Measurements from ENCODE around the gene STK11IP.

Gene STK11IP

DNA sequence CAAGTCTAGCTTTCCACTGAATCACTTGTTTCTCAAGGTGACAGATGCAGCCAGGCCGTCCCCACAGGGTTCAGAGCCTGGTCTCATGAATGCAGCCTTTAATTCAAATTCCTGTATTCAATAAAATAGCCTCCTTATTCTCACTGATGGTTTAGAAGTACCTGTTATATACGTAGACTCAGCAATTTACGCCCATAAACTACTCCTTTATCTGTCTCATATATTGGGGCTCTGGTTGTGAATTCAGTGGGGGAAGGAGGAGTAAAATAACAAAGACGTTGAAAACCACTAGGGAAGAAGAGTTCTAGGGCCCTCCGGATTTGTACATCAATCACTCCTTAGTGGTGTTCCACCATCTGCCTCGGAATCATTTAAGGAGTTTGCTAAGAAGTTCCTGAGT lies 28.0 kb upstream of the STK11IP start:
- no peak overlapping the region for H3K4me3 ChIP-seq (ENCODE audit: low read depth, low read length)
- TF ChIP-seq, protein P1, sequence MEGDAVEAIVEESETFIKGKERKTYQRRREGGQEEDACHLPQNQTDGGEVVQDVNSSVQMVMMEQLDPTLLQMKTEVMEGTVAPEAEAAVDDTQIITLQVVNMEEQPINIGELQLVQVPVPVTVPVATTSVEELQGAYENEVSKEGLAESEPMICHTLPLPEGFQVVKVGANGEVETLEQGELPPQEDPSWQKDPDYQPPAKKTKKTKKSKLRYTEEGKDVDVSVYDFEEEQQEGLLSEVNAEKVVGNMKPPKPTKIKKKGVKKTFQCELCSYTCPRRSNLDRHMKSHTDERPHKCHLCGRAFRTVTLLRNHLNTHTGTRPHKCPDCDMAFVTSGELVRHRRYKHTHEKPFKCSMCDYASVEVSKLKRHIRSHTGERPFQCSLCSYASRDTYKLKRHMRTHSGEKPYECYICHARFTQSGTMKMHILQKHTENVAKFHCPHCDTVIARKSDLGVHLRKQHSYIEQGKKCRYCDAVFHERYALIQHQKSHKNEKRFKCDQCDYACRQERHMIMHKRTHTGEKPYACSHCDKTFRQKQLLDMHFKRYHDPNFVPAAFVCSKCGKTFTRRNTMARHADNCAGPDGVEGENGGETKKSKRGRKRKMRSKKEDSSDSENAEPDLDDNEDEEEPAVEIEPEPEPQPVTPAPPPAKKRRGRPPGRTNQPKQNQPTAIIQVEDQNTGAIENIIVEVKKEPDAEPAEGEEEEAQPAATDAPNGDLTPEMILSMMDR (IDR thresholded peaks at IDR 0.05; ENCODE audit: borderline replicate concordance, insufficient read depth, low read depth, low read length), result no peak

DNA sequence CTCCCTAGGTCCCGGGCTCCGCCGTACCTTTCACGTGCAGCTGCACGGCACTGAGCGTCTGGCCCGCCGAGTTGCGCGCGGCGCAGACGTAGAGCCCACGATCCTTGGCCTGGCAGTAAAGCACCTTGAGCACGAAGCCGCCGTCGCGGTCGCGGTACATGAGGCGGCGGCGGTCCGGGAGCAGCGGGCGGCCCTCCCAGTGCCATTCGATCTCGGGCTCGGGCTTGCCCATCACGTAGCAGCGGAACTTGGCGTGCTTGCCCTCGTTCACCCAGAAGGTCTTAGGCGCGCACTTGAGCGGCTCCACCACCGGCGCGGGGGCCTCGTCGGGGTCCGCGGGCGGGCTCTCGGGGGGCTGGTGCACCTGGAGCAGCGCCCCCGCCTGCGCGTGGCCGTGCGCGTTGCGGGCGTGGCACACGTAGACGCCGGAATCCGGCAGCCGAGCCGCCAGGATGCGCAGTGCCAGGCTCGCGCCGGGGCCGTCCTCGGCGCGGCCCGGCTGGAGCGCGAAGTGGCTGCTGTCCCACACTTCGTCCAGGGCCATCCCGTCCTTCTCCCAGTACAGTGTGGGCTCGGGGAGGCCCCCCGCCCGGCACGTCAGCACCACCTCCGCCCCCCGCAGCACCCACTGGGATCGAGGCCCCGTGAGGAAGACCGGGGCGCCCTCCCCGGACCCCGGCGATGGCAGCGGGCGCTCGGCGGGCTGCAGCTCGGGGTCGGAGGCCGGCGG lies 27.3 kb upstream of the STK11IP start:
- TF ChIP-seq, protein P1 (IDR thresholded peaks at IDR 0.05; ENCODE audit: borderline replicate concordance, insufficient read depth, low read depth, low read length), result no peak
- H3K4me3 ChIP-seq (ENCODE audit: low read depth, low read length), result no peak overlapping the region

DNA sequence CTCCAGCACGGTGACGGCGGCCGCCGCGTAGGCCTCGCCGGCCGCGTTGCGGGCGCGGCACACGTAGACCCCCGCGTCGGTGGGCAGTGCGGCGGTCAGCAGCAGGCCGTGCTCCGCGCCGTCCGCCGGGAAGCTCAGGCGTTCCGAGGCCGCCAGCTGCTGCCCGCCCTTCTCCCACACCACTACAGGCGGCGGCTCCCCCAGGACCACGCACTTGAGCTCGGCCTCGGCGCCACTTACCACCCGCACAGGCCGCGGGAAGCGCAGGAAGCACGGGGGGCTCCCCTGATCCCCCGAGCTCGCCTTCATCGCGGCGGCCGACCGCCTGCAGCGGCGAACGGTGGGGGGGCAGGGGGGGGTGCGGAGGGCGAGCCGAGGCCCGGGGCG lies 26.7 kb upstream of the STK11IP start:
- H3K4me3 ChIP-seq (ENCODE audit: low read depth, low read length), result no peak overlapping the region
- TF ChIP-seq, protein P1 (IDR thresholded peaks at IDR 0.05; ENCODE audit: borderline replicate concordance, insufficient read depth, low read depth, low read length), result no peak

DNA sequence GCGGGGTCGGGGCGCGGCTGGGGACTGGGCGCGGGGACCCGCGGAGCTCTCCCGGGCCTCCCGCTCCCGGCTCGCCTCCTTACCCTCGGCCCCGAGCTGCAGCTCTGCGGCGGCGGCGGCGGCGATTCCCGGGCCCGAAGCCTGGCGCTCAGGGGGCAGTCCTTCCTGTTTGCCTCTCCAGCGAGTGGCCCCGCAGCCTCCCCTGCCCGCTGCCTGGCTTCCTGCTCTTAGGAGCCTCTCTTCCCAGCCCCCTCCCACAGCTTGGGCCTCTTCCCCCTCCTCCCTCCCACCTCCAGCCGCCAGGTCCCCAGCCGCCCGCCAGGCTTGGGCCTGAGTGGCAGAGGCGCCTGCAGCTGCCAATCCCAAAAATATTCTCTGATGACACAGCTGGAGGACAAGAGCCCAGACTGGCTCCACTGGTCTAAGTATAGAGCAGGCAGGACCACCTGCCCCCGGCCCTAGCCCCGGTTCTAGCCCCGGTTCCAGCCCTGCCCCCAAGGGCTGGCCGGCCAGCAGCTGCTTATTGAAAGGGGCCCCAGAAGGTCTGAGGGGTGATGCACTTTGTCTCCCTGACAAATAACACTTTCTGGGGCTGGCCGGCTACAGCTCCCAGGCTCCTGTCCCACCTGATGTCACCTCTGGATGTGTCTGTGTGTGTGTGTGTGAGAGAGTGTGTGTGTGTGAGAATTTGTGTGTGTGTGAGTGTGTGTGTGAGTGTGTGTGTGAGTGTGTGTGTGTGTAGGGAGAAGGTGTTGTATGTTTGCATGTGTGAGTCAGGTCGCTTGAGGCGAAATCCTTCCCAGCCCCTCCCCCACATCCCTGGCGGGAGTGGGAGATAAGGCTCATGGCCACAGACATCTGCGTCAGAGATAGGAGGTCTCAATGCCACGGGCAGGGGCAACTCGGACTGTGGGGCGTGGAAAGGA lies 26.1 kb upstream of the STK11IP start, which contains the start of gene OBSL1:
Gene OBSL1, minus strand, starts transcription at position 229 of the 926 bp plus-strand sequence. CDS start 307 bp downstream, outside the sequence.
- TF ChIP-seq, protein P1 (IDR thresholded peaks at IDR 0.05; ENCODE audit: borderline replicate concordance, insufficient read depth, low read depth, low read length), result no peak
- no peak within 1 kb of the TSS for H3K4me3 ChIP-seq (ENCODE audit: low read depth, low read length)

DNA sequence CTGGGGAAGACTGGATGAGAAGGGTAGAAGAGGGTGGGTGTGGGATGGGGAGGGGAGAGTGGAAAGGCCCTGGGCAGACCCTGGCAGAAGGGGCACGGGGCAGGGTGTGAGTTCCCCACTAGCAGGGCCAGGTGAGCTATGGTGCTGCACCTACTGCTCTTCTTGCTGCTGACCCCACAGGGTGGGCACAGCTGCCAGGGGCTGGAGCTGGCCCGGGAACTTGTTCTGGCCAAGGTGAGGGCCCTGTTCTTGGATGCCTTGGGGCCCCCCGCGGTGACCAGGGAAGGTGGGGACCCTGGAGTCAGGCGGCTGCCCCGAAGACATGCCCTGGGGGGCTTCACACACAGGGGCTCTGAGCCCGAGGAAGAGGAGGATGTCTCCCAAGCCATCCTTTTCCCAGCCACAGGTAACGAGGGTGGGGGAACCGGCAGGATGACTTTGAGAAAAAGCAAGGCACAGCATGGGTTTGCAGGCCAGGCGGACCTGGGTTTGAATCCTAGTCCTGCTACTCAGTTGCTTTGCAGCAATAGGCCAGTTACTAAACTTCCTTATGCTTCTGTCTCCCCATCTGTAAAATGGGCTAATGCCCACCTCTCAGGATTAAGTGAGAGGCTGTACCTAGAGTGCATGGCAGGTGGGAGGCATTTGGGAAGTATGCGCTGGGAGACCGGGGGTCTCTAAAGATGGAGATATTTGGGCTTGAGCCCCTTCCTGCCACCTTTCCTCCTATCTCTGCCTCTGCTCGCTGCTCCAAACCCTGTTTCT lies 25.2 kb upstream of the STK11IP start, which contains the start of gene INHA:
Gene INHA, plus strand, starts transcription at position 74 of the 765 bp plus-strand sequence. Its CDS starts 65 bp downstream, at position 139.
- TF ChIP-seq, protein P1 (IDR thresholded peaks at IDR 0.05; ENCODE audit: borderline replicate concordance, insufficient read depth, low read depth, low read length), result no peak

DNA sequence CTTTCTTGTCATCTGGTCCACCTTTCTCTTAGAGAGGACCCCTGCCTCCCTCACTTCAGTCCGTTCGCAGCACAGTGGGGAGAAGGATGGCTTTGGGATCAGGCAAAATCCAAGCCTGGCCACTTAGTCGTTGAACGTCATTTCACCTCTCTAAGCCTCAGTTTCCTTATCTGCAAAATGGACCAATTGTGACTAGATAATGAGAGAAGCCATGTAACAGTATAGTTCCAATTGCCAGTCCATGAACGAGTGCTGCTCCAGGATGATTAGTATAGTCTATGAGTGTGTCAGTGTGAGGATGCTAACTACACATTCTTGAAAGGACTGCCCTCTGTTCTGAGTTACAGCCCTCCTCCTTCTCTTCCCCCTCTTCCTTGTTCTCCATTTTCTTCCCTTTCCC lies 24.5 kb upstream of the STK11IP start:
- TF ChIP-seq, protein P1 (IDR thresholded peaks at IDR 0.05; ENCODE audit: borderline replicate concordance, insufficient read depth, low read depth, low read length), result no peak
- H3K4me3 ChIP-seq (ENCODE audit: low read depth, low read length), result no peak overlapping the region

More for the DNA sequence above, 25.2 kb upstream of the STK11IP start, which contains the start of gene INHA:
- no peak within 1 kb of the TSS for H3K4me3 ChIP-seq (ENCODE audit: low read depth, low read length)

Data from GM12875 (cell line).